SK-N-SH (cell line): ENCODE data around the gene NPAS3. TPM values are rescaled to one million over a fixed set of nuclear protein-coding genes. Genes with fewer than 3 reads are reported as not detected.

Experiments
- CTCF ChIA-PET: fragments of 300-600, 350-600 bp; formaldehyde crosslinking; extraction: SDS; loops from one replicate; lab custom pipeline; 2021; lab: Yijun Ruan, JAX
- POLR2A ChIA-PET: fragments of 350-600 bp; sonication (Branson Sonifier 250); formaldehyde crosslinking; extraction: SDS; loops from one replicate; lab custom pipeline; 2020; ENCODE audit warnings: antibody characterized with exemption, inconsistent platforms; lab: Yijun Ruan, JAX
- DNase-seq: peaks from one replicate; pipeline ENCODE4 v3.0.0; 2012
- H2AFZ ChIP-seq: fragments of 200-600 bp; sonication (generic); 2 replicates; pipeline ENCODE4 v1.8.1; 2016; ENCODE audit warnings: antibody characterized with exemption, mild to moderate bottlenecking, low read depth
- H3F3A ChIP-seq: fragments of 200-600 bp; sonication (generic); replicated peaks from 2 replicates; pipeline ENCODE3; 2016; ENCODE audit warnings: antibody characterized with exemption, mild to moderate bottlenecking; ENCODE audit not compliant: insufficient read depth
- H3K27ac ChIP-seq, 2 experiments: fragments of 200-500 bp in 1 of 2; fragments of 200-600 bp in 1 of 2; sonication (Bioruptor generic) in 1 of 2; sonication (generic), shearing (Covaris generic) in 1 of 2; 2 replicates each; pipeline versions ENCODE4 v1.5.1 to v1.6.1; 2014 to 2016; ENCODE audit warnings: low read depth in 2 of 2, inconsistent platforms in 1 of 2, low read length in 1 of 2, mild to moderate bottlenecking in 1 of 2, mixed read lengths in 1 of 2
- H3K27me3 ChIP-seq: fragments of 200-600 bp; sonication (generic), shearing (Covaris generic); 2 replicates; pipeline ENCODE4 v1.6.1; 2016; ENCODE audit warnings: mixed run types; ENCODE audit not compliant: insufficient read depth
- H3K36me3 ChIP-seq, 2 experiments: fragments of 200-500 bp in 1 of 2; fragments of 200-600 bp in 1 of 2; sonication (Bioruptor generic) in 1 of 2; sonication (generic) in 1 of 2; replicated peaks in 1 of 2; 2 replicates each; pipeline versions ENCODE3 to v1.5.1; 2014 to 2016; ENCODE audit warnings: low read length in 1 of 2, mild to moderate bottlenecking in 1 of 2; ENCODE audit not compliant: insufficient read depth in 2 of 2, control insufficient read depth in 1 of 2
- H3K4me1 ChIP-seq, 2 experiments: fragments of 200-500 bp in 1 of 2; fragments of 200-600 bp in 1 of 2; sonication (Bioruptor generic) in 1 of 2; sonication (generic), shearing (Covaris generic) in 1 of 2; 2 replicates each; pipeline versions ENCODE4 v1.5.1 to v1.6.1; 2014 to 2016; ENCODE audit warnings: low read depth in 1 of 2, low read length in 1 of 2, mixed run types in 1 of 2; ENCODE audit not compliant: insufficient read depth in 2 of 2, control insufficient read depth in 1 of 2
- H3K4me2 ChIP-seq: fragments of 200-600 bp; sonication (generic), shearing (Covaris generic); 2 replicates; pipeline ENCODE4 v1.6.1; 2017; ENCODE audit warnings: mixed run types
- H3K4me3 ChIP-seq, 2 experiments: fragments of 200-500 bp in 1 of 2; fragments of 200-600 bp in 1 of 2; sonication (Bioruptor generic) in 1 of 2; sonication (generic), shearing (Covaris generic) in 1 of 2; 2 replicates each; pipeline versions ENCODE4 v1.5.1 to v1.8.1; 2014 to 2016; ENCODE audit warnings: low read depth in 2 of 2, inconsistent platforms in 1 of 2, low read length in 1 of 2, mild to moderate bottlenecking in 1 of 2, mixed read lengths in 1 of 2, moderate library complexity in 1 of 2
- H3K79me2 ChIP-seq: fragments of 200-600 bp; sonication (generic); 2 replicates; pipeline ENCODE4 v1.8.1; 2017; ENCODE audit warnings: mild to moderate bottlenecking; ENCODE audit not compliant: insufficient read depth
- H3K9ac ChIP-seq: fragments of 200-600 bp; sonication (generic); 2 replicates; pipeline ENCODE4 v1.6.1; 2017; ENCODE audit warnings: mixed run types
- H3K9me2 ChIP-seq: fragments of 200-600 bp; sonication (generic); 2 replicates; pipeline ENCODE4 v1.6.1; 2017; ENCODE audit warnings: mixed run types
- H3K9me3 ChIP-seq: fragments of 200-600 bp; sonication (generic); 2 replicates; pipeline ENCODE4 v1.6.1; 2017; ENCODE audit warnings: mixed run types, mild to moderate bottlenecking, moderate library complexity
- H4K20me1 ChIP-seq: fragments of 200-600 bp; sonication (generic); 2 replicates; pipeline ENCODE4 v1.6.1; 2017; ENCODE audit warnings: mild to moderate bottlenecking, mixed run types; ENCODE audit not compliant: insufficient read depth
- EP300 ChIP-seq, 2 experiments: IDR thresholded peaks; 2 replicates each; pipeline versions ENCODE4 v1.4.0 to v1.6.1; 2012; ENCODE audit warnings: borderline replicate concordance in 1 of 2, low read depth in 1 of 2, low read length in 1 of 2
- FOXM1 ChIP-seq: IDR thresholded peaks from 2 replicates; pipeline ENCODE4 v1.4.0; 2012; ENCODE audit warnings: low read depth, mild to moderate bottlenecking
- GATA2 ChIP-seq: sonication (generic); formaldehyde crosslinking; IDR thresholded peaks from 2 replicates; pipeline ENCODE4 v1.5.0; 2020; ENCODE audit warnings: mild to moderate bottlenecking, missing genetic modification reagents
- IRF3 ChIP-seq: fragments of 150-350 bp; IDR thresholded peaks from 2 replicates; pipeline ENCODE4 v1.6.1; 2016; ENCODE audit warnings: mild to moderate bottlenecking, low read depth, low read length
- JUND ChIP-seq: IDR thresholded peaks from 2 replicates; pipeline ENCODE4 v1.4.0; 2012
- MXI1 ChIP-seq: IDR thresholded peaks from 2 replicates; pipeline ENCODE4 v1.6.1; 2012; ENCODE audit warnings: mild to moderate bottlenecking, low read depth, low read length, improper control_type of control experiment
- POLR2AphosphoS5 ChIP-seq: IDR thresholded peaks from 2 replicates; pipeline ENCODE4 v1.6.1; 2012; ENCODE audit warnings: low read depth, low read length
- RCOR1 ChIP-seq: fragments of 150-350 bp; IDR thresholded peaks from 2 replicates; pipeline ENCODE4 v1.6.1; 2017; ENCODE audit warnings: antibody characterized with exemption, low read length
- RFX5 ChIP-seq: IDR thresholded peaks from 2 replicates; pipeline ENCODE4 v1.6.1; 2012; ENCODE audit warnings: mild to moderate bottlenecking, improper control_type of control experiment, low read length
- TCF12 ChIP-seq: IDR thresholded peaks from 2 replicates; pipeline ENCODE4 v1.4.0; 2012
- USF2 ChIP-seq: fragments of 150-350 bp; IDR thresholded peaks from 2 replicates; pipeline ENCODE4 v1.6.1; 2017; ENCODE audit warnings: antibody characterized with exemption, low read length, low read depth, borderline replicate concordance
- WGBS: methylation state at CpG from one replicate; pipeline ENCODE4 v1.1.6; 2017; ENCODE audit warnings: low lambda C conversion rate; 5-methylcytosine and 5-hydroxymethylcytosine counted together
- polyA plus RNA-seq, 3 experiments: library from polyadenylated mRNA; depleted of rRNA; stranded (reverse); fragments of >200 nt; gene quantifications; 2 replicates each; pipeline ENCODE4 v1.2.3, GENCODE V29; 2012

The NPAS3 gene
- polyA plus RNA-seq, 1 of the 3 experiments (the other 2 are of a cell fraction) = 4.3 TPM

GRCh38 chr14:33598582-33598981 lies 659.9 kb downstream of the NPAS3 start:
- POLR2A ChIA-PET = no interaction called here

GRCh38 chr14:33602396-33602795 lies 663.7 kb downstream of the NPAS3 start:
- Histone ChIP-seq H3K36me3 (no peaks in the 10 kb centered on the region), H3F3A (no peaks in the 10 kb centered on the region), H3K27me3 (no peaks in the 10 kb centered on the region), H3K9ac (no peak overlapping the region), H3K9me2 (no peaks in the 10 kb centered on the region), H3K4me2 (no peak overlapping the region), H3K4me1 (peaks cover 0 to 14% of the 10 kb centered on the region in 2 experiments; a peak in 2 of 4 replicates), H3K9me3 (no peaks in the 10 kb centered on the region), H3K79me2 (no peaks in the 10 kb centered on the region), H3K27ac (no peak overlapping the region), H4K20me1 (no peaks in the 10 kb centered on the region), H3K4me3 (no peak overlapping the region), H2AFZ (no peak overlapping the region)
- ChIA-PET POLR2A (no interaction called here), CTCF (no interaction called here)
- no peak for DNase-seq
- WGBS = 95% methylated on average over 3 of the region's 3 CpGs
- TF ChIP-seq TCF12 (no peak), JUND (no peak), RFX5 (no peak), USF2 (no peak), POLR2AphosphoS5 (no peak), MXI1 (no peak), IRF3 (no peak), GATA2 (CRISPR knock-in tag) (no peak)
- TF ChIP-seq, all 33 proteins: peak for 0

More at GRCh38 chr14:33598582-33598981, 659.9 kb downstream of the NPAS3 start:
- TF ChIP-seq RFX5 = no peak
- no peak for TF ChIP-seq FOXM1
- TF ChIP-seq GATA2 (CRISPR knock-in tag) = peak; percentile 67; the same call in 1 of the 2 replicates
- peak in 1 of 2 experiments; percentile 66; a peak in 2 of 4 replicates for TF ChIP-seq EP300 (IDR thresholded peaks at IDR 0.05; ENCODE audit: borderline replicate concordance in 1 of 2, low read depth in 1 of 2, low read length in 1 of 2)
- TF ChIP-seq RCOR1 = peak; percentile 67; the same call in 1 of the 2 replicates
- TF ChIP-seq, all 33 proteins: peak for 3
- no peak overlapping the region for H3K4me3 ChIP-seq
- peak overlapping the region in 1 of 2 experiments; percentile 73; a peak in 1 of 4 replicates for H3K27ac ChIP-seq
- no peaks in the 10 kb centered on the region for H4K20me1 ChIP-seq
- no peak overlapping the region for H2AFZ ChIP-seq
- H3K4me2 ChIP-seq = no peak overlapping the region
- H3K9me2 ChIP-seq = no peaks in the 10 kb centered on the region
- H3K27me3 ChIP-seq = no peaks in the 10 kb centered on the region
- H3K9me3 ChIP-seq = no peaks in the 10 kb centered on the region
- H3K79me2 ChIP-seq = no peaks in the 10 kb centered on the region
- H3F3A ChIP-seq = no peaks in the 10 kb centered on the region
- H3K4me1 ChIP-seq = peaks cover 0 to 19% of the 10 kb centered on the region in 2 experiments; a peak in 2 of 4 replicates
- peak; percentile 15 for DNase-seq
- WGBS = 57% methylated on average over 2 of the region's 2 CpGs
- no peaks in the 10 kb centered on the region for H3K36me3 ChIP-seq
- no peak overlapping the region for H3K9ac ChIP-seq
- CTCF ChIA-PET = interaction anchor here (1.8 kb wide), 1 partner anchor 194 kb away, joined by 7 read pairs; no protein-coding TSS in a partner anchor
